Choroid plexus epithelial cell (primary cell): ENCODE data around the gene ADSL.

Experiments
- DNase-seq: peaks from one replicate; pipeline ENCODE4 v3.0.0-alpha.2; 2010; ENCODE audit warnings: low read depth
- H3K4me3 ChIP-seq: 2 replicates; pipeline ENCODE4 v1.5.1; 2011; ENCODE audit warnings: low read depth, mild to moderate bottlenecking, control low read depth, low read length, moderate library complexity
- TF ChIP-seq, protein P1 (sequence below): conservative IDR thresholded peaks from 2 replicates; pipeline ENCODE4 v1.5.1; 2011; ENCODE audit warnings: low read depth, mild to moderate bottlenecking, control low read depth, inconsistent platforms, low read length, moderate library complexity

Gene ADSL

DNA sequence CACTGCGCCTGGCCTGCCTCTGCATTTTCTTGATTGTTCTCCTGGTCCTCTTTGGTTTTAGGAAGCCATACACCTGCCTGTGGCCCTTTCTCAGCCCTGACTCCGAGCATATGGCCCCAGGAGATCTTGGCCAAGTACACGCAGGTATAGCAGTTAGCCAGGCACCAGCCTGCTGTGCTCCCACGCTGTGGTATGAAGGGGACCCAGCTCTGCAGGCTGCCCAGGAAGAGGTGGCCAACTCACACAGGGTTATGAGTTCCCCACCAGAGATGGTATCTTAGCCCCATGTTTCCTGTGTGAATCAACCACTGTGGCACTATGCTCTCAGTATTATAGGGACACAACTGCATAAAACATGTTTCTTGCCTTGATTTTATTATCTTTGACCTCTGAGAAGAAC is 55.2 kb downstream of the ADSL start:
- TF ChIP-seq, protein P1, sequence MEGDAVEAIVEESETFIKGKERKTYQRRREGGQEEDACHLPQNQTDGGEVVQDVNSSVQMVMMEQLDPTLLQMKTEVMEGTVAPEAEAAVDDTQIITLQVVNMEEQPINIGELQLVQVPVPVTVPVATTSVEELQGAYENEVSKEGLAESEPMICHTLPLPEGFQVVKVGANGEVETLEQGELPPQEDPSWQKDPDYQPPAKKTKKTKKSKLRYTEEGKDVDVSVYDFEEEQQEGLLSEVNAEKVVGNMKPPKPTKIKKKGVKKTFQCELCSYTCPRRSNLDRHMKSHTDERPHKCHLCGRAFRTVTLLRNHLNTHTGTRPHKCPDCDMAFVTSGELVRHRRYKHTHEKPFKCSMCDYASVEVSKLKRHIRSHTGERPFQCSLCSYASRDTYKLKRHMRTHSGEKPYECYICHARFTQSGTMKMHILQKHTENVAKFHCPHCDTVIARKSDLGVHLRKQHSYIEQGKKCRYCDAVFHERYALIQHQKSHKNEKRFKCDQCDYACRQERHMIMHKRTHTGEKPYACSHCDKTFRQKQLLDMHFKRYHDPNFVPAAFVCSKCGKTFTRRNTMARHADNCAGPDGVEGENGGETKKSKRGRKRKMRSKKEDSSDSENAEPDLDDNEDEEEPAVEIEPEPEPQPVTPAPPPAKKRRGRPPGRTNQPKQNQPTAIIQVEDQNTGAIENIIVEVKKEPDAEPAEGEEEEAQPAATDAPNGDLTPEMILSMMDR, result no peak
- no peak overlapping the region for H3K4me3 ChIP-seq
- DNase-seq, result no peak

DNA sequence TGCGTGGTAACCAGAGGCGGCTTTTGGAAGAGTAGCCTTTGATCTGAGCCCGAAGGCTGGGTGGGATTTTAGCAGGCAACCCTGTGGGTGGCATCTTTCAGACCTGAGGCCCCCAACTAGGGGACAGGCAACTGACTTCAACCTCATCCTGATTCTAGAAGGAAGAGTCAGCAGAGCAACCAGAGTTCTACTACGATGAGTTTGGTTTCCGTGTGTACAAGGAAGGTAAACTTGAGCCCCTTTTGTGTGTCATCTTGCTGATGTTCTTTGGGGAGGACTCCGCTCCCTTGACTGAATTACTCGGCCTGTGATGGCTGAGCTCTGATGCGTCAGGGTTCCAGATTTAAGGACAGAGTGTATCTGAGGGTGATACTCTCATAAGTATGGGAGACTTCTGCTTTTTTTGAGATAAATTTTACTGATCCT is 55.7 kb downstream of the ADSL start:
- H3K4me3 ChIP-seq, result no peak overlapping the region
- DNase-seq, result no peak
- TF ChIP-seq, protein P1, result no peak

DNA sequence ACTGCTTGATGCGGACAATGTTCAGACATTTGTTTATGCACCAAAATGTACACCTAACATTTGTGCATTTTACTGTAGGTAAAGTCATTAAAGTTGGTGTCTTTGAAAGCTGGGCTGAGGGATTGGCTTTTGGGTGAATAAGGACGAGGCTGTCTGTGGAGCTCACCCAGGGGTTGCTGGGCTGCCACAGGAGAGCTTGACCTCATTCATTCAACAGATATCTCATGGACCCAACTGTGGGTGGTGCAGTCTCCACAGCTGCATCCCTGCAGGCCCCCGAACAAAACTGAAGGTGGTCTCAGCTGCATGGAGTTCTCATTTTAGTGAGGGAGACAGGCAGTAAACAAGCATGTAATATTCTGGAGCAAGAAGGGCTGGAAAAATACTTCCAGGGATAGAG is 56.8 kb downstream of the ADSL start:
- TF ChIP-seq, protein P1, result no peak
- DNase-seq, result no peak
- no peak overlapping the region for H3K4me3 ChIP-seq

DNA sequence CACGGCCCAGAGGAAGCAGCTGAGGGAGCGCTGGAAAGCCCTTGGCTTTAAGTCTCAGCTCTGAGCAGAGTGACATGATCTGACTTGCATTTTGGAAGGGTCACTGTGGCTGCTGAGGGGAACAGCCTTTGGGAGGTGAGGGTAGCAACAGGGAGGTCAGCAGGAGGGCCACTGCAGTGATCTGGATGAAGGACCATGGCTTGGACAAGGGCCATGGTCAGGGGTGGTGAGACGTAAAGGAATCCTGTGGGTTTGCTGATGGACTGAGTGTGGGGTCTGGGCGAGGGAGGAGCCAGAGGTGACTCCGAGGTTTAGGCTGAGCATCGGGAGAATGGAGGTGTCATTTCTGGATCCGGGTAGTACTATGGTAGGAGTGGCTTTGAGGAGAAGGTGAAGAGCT is 57.4 kb downstream of the ADSL start:
- H3K4me3 ChIP-seq, result no peak overlapping the region
- no peak for DNase-seq
- TF ChIP-seq, protein P1, result no peak

DNA sequence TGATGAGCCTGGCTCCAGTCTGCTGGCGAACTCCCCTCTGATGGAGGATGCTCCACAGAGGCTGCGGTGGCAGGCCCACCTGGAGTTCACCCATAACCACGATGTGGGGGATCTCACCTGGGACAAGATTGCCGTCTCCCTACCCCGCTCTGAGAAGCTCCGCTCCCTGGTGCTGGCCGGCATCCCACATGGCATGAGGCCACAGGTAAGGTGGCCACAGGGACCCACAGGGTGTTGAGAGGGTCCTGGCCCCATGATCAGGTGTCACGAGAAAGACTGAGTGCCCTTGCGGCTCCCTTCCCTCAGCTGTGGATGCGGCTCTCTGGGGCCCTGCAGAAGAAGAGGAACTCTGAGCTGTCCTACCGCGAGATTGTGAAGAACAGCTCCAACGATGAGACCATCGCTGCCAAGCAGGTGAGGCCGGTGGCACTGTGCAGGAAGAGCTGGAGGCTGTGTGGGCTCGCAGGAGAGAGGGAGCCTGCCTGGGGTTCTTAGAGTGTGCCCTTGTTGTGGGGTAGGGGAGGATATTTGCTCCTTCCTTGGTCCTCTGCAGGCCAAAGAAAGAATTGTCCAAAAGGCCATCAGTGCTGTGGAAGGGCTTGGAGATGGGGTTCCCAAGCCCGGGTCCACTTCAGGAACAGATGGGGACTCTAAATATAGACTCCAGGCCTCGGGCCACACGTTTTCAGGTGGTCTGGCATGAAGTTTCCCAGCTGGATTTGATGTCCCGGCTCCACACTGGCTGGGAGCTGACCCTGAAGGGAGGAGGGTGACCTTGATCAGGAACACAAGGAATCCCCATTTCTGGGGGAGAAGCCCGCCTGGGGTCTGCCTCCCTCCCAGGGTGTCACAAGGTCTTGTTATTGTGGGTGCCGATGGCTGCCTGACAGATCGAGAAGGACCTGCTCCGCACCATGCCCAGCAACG is 58.2 kb downstream of the ADSL start:
- H3K4me3 ChIP-seq, result no peak overlapping the region
- DNase-seq, result no peak
- TF ChIP-seq, protein P1, result no peak

DNA sequence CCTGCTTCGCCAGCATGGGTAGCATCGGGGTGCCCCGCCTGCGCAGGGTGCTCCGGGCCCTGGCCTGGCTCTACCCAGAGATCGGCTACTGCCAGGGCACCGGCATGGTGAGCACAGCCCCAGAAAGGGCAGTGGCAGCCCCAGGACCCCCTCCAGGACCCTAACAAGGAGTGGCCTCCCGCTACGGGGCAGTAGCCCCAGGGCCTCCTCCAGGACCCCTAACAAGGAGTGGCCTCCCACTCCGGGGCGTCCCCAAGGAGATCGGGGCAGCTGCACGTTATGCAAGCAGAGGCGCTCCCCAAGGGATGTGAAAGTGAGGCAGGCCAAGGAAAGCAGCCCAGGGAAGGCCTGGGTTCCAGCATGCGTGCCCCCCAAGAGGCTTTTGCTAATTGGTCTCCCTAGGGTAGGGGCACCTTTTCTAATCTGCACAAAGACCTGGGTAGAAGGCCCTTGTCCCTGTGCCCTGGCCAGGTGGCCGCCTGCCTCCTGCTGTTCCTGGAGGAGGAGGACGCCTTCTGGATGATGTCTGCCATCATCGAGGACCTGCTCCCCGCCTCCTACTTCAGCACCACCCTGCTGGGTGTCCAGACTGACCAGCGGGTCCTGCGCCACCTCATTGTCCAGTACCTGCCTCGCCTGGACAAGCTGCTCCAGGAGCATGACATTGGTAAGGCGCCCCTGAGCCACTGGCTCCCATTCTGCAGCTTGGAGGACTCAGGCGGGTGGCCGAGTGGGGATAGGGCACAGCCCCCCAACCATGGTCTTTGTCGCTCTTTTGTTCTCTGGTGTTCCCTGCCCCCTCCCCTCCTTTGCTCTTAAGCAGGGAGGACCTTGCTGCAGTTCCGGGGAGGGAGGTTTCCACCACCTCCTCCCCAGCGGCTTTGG is 59.1 kb downstream of the ADSL start:
- TF ChIP-seq, protein P1, result no peak
- no peak overlapping the region for H3K4me3 ChIP-seq
- DNase-seq, result no peak
